Smooth muscle cell (in vitro differentiated cells): ENCODE measurements around the gene TMEM179B. TPM values are rescaled to one million over a fixed set of nuclear protein-coding genes. Genes with fewer than 3 reads are reported as not detected.

Experiments used
- DNase-seq: peaks from one replicate; lab custom pipeline; 2025; ENCODE audit not compliant: unreplicated experiment; lab: John Stamatoyannopoulos, UW
- H2AFZ ChIP-seq: fragments of 200-600 bp; sonication (generic); 2 replicates; pipeline ENCODE4 v1.6.0; 2016; ENCODE audit warnings: antibody characterized with exemption, low read depth, mild to moderate bottlenecking
- H3F3A ChIP-seq: fragments of 200-600 bp; sonication (generic); 2 replicates; pipeline ENCODE4 v1.6.0; 2017; ENCODE audit warnings: antibody characterized with exemption, low read depth
- H3K27ac ChIP-seq: fragments of 200-600 bp; sonication (generic); 2 replicates; pipeline ENCODE4 v1.5.1; 2016; ENCODE audit warnings: low read depth, mild to moderate bottlenecking
- H3K27me3 ChIP-seq: fragments of 200-600 bp; sonication (generic); 2 replicates; pipeline ENCODE4 v1.6.1; 2016; ENCODE audit warnings: low read depth, mild to moderate bottlenecking
- H3K36me3 ChIP-seq: fragments of 200-600 bp; sonication (generic); 2 replicates; pipeline ENCODE4 v1.5.1; 2016; ENCODE audit warnings: low read depth
- H3K4me1 ChIP-seq: fragments of 200-600 bp; sonication (generic); 2 replicates; pipeline ENCODE4 v1.5.1; 2016; ENCODE audit warnings: low read depth
- H3K4me2 ChIP-seq: fragments of 200-600 bp; sonication (generic); 2 replicates; pipeline ENCODE4 v1.6.0; 2016; ENCODE audit warnings: mild to moderate bottlenecking
- H3K4me3 ChIP-seq: fragments of 200-600 bp; sonication (generic); 2 replicates; pipeline ENCODE4 v1.5.1; 2016; ENCODE audit warnings: mild to moderate bottlenecking
- H3K79me2 ChIP-seq: fragments of 200-600 bp; sonication (generic); 2 replicates; pipeline ENCODE4 v1.6.0; 2016; ENCODE audit warnings: low read depth, mild to moderate bottlenecking
- H3K9ac ChIP-seq: fragments of 200-600 bp; sonication (generic); 2 replicates; pipeline ENCODE4 v1.6.0; 2016; ENCODE audit warnings: low read depth
- H3K9me3 ChIP-seq: fragments of 200-600 bp; sonication (generic); replicated peaks from 2 replicates; pipeline ENCODE4 v1.5.1; 2016; ENCODE audit warnings: low read depth
- H4K20me1 ChIP-seq: fragments of 200-600 bp; sonication (generic); 2 replicates; pipeline ENCODE4 v1.6.0; 2016; ENCODE audit warnings: low read depth
- CTCF ChIP-seq: fragments of 200-600 bp; sonication (generic); IDR thresholded peaks from 2 replicates; pipeline ENCODE4 v1.5.1; 2017; ENCODE audit warnings: borderline replicate concordance, mild to moderate bottlenecking, antibody characterized with exemption; ENCODE audit not compliant: insufficient read depth, poor library complexity, severe bottlenecking
- WGBS: methylation state at CpG from one replicate; pipeline ENCODE4 v1.1.7; 2016; ENCODE audit warnings: low lambda C conversion rate; 5-methylcytosine and 5-hydroxymethylcytosine counted together
- polyA plus RNA-seq: library from polyadenylated mRNA; unstranded; fragments of >200 nt; fragmentation: Nextera tagmentation; extraction: Ambion mirVana; gene quantifications from 2 replicates; pipeline ENCODE4 v1.2.1, GENCODE V29; 2016
- total RNA-seq: library from RNA; depleted of rRNA; stranded (reverse); fragments of >200 nt; gene quantifications from 2 replicates; pipeline ENCODE4 v1.2.3, GENCODE V29; 2014

Gene TMEM179B
- total and polyA plus RNA-seq, 2 experiments from 2014 or later: 103 to 113 TPM

GRCh38 chr11:62771144-62772021, 15.8 kb upstream of the TMEM179B start, which contains the start of gene TAF6L:
Gene TAF6L (plus strand): TSS chr11:62771396. CDS start chr11:62775784, 4,388 bp downstream.
- Histone ChIP-seq H4K20me1 (no peaks in the 10 kb centered on the region), H3F3A (peaks cover 4% of the 10 kb centered on the region), H3K27me3 (no peaks in the 10 kb centered on the region), H3K4me1 (peaks cover 13% of the 10 kb centered on the region), H3K79me2 (peaks cover 14% of the 10 kb centered on the region), H3K36me3 (no peaks in the 10 kb centered on the region), H3K27ac (peak within 1 kb of the TSS; percentile 82), H2AFZ (peak within 1 kb of the TSS; percentile 52), H3K9ac (peak within 1 kb of the TSS; percentile 43), H3K9me3 (no peaks in the 10 kb centered on the region), H3K4me3 (peak within 1 kb of the TSS; percentile 57), H3K4me2 (peak within 1 kb of the TSS; percentile 84)
- peak; percentile 98 for DNase-seq
- 1% methylated on average over 38 of the region's 60 CpGs for WGBS
- no peak for TF ChIP-seq CTCF

- no peaks in the 10 kb centered on the region for H3K9me3 ChIP-seq
- H3K4me2 ChIP-seq: no peak overlapping the region
- H3K9ac ChIP-seq: no peak overlapping the region
- DNase-seq: no peak
- 94% methylated on average over 6 of the region's 6 CpGs for WGBS
- no peaks in the 10 kb centered on the region for H3K36me3 ChIP-seq
- no peaks in the 10 kb centered on the region for H4K20me1 ChIP-seq
- no peaks in the 10 kb centered on the region for H3K27me3 ChIP-seq
- H3K27ac ChIP-seq: no peak overlapping the region
- peaks cover 14% of the 10 kb centered on the region for H3K79me2 ChIP-seq
- no peak overlapping the region for H3K4me3 ChIP-seq
- H3F3A ChIP-seq: peaks cover 3% of the 10 kb centered on the region
- TF ChIP-seq CTCF: no peak
- H2AFZ ChIP-seq: no peak overlapping the region
- peaks cover 13% of the 10 kb centered on the region for H3K4me1 ChIP-seq
Observed at GRCh38 chr11:62774407-62774806, 12.8 kb upstream of the TMEM179B start.

GRCh38 chr11:62775646-62776045, 11.6 kb upstream of the TMEM179B start:
- WGBS: 92% methylated on average over 16 of the region's 17 CpGs
- Histone ChIP-seq H3K4me3 (no peak overlapping the region), H3K27ac (no peak overlapping the region), H3F3A (no peaks in the 10 kb centered on the region), H3K27me3 (no peaks in the 10 kb centered on the region), H3K79me2 (peaks cover 14% of the 10 kb centered on the region), H2AFZ (no peak overlapping the region), H3K36me3 (no peaks in the 10 kb centered on the region), H4K20me1 (no peaks in the 10 kb centered on the region), H3K4me1 (peaks cover 2% of the 10 kb centered on the region), H3K4me2 (no peak overlapping the region), H3K9me3 (no peaks in the 10 kb centered on the region), H3K9ac (no peak overlapping the region)
- no peak for DNase-seq
- TF ChIP-seq CTCF: no peak

GRCh38 chr11:62777389-62777788, 9.8 kb upstream of the TMEM179B start:
- no peaks in the 10 kb centered on the region for H3K9me3 ChIP-seq
- H3F3A ChIP-seq: no peaks in the 10 kb centered on the region
- no peak for TF ChIP-seq CTCF
- H3K4me1 ChIP-seq: no peaks in the 10 kb centered on the region
- no peak overlapping the region for H3K4me2 ChIP-seq
- DNase-seq: no peak
- H3K9ac ChIP-seq: no peak overlapping the region
- H4K20me1 ChIP-seq: no peaks in the 10 kb centered on the region
- no peak overlapping the region for H2AFZ ChIP-seq
- H3K79me2 ChIP-seq: peaks cover 7% of the 10 kb centered on the region
- WGBS: 76% methylated on average over 2 of the region's 2 CpGs
- no peak overlapping the region for H3K4me3 ChIP-seq
- H3K27ac ChIP-seq: no peak overlapping the region
- H3K27me3 ChIP-seq: no peaks in the 10 kb centered on the region
- no peaks in the 10 kb centered on the region for H3K36me3 ChIP-seq
